NCI-H82 treated with DMSO at 0.1 percent for 48 hours (cell line): ENCODE measurements around the gene WASF2.
"Not testable (repeated sequence)": the region's sequence is repeated elsewhere in the genome, so short reads cannot be mapped to it uniquely, and the experiment has no call there.

Experiments used
- DNase-seq: peaks from one replicate; lab custom pipeline; 2025; ENCODE audit not compliant: unreplicated experiment; lab: John Stamatoyannopoulos, UW

The WASF2 gene

GRCh38 chr1:27427329-27427728 lies 62.6 kb downstream of the WASF2 start:
- no peak for DNase-seq

DNA sequence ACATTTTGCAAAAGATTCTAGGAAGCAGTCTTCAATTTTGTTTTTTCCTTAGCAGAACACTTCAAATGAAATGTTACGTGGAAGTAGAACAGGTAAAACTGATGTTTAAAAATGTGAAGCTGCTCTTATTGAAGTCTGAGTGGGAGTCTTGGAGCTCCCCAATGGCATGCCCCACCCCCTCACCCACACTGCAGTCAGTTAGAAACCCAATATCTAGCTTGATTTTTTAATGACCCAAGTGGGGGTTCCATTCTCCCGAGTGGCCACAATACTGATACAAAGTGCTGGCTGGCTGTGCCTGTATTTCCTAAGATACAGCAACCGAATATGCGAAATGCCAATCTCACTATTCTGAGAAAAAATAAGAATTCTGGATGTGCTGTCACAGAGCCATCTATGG lies 66.3 kb downstream of the WASF2 start:
- no peak for DNase-seq

DNA sequence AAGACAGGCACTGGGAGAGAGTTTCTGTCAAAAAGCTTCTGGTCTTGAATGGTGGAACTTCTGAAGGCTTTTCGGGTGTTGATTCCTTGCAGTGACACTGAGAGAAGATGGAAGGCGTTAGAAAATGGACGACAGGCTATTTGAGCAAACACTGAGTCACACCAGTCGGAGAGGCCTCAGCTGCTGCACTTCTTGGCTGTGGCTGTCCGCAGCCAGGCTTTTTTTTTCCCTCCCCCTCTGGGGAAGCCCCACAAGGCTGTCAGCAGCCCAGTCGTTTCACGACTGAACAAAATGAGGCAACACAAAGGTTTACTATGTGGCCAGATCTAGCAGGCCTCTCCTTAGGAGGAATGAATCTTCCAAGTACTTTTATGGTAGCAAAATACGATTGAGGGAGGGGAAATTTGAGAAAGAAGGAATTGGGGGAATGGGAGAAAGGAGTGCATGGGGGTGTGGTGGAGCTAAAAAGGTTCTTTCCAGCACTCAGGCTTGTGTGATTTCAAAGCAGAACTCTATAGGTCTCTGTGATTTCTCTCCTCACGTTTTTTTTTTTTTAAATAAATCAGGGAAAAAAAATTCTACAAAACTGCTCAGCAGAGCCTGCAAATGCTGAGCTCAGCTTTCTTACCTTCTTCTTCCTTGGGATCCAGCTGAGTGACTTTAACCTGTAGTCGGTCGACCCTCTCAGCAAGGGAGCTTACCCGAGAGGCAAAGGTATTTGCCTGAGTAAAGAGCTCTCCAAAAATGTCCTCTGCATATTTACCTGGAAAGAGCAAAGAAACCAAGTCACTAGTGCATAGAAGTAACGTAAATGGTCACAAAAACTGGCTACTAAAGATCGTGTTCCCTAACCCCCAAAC lies 71.4 kb downstream of the WASF2 start:
- no peak for DNase-seq

GRCh38 chr1:27417713-27418112 lies 72.3 kb downstream of the WASF2 start:
- DNase-seq: no peak

DNA sequence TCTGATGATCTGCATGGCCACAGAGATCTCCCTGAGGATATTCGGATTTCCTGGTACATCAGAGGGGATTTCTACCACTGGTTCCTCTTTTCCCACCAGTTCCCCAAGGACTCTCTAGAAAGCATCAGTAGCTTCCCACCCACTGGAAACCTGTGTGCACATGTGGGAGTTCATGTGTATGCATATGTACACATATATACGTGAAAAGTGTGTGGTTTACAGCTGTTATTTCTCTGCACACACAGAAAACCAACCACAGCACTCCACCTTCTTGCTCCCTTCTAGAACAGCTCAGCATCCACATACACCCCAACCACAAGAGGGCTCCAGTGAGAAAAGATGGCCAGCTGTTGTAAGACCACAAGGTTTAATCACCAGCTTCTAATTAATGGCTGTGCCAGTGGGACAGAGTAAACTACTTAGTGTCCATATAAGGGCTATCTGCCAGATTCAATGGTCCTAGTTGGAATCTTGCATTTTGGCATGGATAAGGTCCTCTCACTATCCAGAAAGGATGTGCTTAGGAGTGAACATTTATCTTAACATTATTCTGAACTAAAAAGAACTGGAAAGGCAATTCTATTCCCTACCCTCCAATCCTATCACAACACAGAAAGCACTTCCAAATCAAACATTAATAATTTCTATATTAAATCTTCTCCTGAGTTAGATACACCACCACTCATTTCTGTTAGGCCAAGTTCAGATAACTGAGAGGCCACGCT lies 73.4 kb downstream of the WASF2 start:
- DNase-seq: peak; percentile 79

- no peak for DNase-seq
Observed at GRCh38 chr1:27414091-27414490, 75.9 kb downstream of the WASF2 start.

DNA sequence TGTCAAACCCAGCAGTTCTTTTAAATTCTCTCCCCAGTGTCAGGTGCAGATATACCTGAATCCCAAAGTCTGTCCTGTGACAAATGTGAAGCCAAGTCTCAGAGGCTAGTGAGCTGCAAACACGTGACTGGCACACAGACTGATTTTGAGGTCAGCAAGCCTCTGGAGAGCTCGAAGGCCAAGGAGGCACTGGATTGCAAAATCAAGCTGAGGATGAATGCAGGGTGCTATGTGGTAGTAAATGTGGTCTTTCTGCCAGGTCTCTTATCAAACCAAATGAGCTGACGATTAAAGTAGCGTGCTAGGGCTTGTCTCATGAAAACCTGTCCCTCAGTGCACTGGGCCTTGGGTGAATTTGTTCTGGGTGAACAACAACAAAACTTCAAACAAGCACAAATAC lies 77.0 kb downstream of the WASF2 start:
- DNase-seq: no peak

DNA sequence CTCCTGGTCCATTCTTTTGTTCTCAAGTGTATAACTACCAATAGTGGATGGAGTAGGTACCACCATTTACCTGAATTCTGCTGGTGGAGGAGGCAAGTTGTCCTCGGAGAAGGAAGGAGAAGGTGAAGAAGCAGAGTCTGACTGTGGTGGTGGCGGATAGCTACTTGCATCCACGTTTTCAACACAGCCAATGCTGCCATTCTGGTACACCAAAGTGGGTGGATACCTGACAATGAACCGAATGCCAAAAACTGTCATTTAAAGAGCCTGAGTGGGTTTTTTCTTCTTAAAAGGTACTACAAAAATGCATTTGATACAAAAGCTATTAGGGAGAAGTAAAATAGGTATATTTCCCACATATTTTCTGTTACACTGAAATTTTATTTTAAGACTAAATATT lies 77.5 kb downstream of the WASF2 start:
- DNase-seq: no peak

DNA sequence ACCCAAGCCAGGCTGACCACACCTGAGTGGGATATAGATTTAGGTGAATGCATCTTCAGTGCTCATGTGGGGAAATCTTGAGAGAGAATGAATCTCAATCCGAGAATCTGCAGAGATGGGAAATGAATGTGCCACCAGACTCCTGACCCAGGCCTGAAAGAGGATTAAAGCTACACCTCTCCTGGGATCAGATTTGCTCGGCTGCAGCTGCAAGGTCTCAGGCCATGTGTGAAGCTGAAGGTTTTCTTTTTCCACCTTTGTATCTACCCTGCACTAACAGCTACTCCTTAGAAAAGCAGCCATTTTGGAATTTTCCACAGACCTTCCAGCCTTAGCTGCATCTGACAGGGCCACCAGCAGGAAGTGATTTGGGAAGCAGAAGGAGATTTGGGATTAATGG lies 79.3 kb downstream of the WASF2 start:
- peak; percentile 53 for DNase-seq

GRCh38 chr1:27409669-27410068 lies 80.3 kb downstream of the WASF2 start:
- no peak for DNase-seq

- no peak for DNase-seq
Observed at GRCh38 chr1:27408151-27408550, 81.8 kb downstream of the WASF2 start.

DNA sequence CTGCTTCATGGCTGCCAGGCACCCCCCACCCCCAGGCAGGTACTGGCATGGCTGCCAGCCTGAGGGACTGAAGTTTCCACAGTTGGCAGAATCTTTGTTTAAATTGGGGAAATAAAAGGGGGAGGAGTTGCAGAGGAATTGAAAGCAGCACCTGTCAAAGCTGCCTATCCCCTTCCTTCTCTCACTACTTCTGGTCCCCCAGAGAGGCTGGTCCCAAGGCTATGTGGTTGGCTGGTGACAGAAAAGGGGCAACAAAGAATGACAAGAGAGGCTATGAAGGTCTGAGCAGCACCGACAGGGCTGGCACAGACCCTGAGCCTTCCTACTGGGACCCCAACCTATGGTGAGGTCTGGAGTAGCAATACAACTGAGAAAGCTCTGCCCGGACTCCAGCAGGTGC lies 83.2 kb downstream of the WASF2 start:
- not testable (repeated sequence) for DNase-seq

- no peak for DNase-seq
Observed at GRCh38 chr1:27406362-27406680, 83.6 kb downstream of the WASF2 start.

DNA sequence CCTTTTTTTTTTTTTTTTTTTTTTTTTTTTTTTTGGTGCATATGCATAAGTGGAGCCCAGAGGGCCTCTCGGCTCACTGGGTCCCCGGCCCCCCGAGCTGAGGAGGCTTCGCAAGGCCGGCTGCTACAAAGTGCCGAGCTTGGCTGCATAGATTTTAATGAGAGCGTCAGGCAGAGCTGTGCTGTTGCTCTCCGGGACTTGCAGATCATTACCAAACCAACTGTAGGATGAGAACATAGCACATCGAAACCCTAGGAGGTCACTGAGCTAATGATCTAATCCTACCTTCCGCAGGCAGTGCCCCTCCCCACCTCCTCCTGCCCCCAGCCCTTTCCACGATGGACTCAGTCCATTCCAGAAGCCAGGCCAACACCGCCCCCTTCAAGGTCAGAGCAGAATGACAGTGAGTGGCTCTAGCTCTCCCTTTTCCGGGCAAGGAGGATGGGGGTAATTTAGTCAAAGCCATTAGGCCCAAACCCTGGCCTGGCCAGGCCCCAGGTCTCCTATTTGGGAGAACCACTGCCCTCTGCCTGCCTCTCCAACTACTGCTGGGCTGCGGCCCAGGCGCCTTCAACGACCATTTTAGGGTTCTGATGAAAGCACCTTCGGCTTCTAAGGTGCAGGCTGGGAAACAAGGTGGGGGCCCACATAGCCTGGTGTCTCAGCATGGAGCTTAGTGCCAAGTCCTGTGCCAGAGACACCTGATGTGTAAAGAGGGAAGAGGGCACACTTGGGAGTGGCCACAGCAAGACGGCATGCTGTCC lies 84.2 kb downstream of the WASF2 start:
- DNase-seq: not testable (repeated sequence)

DNA sequence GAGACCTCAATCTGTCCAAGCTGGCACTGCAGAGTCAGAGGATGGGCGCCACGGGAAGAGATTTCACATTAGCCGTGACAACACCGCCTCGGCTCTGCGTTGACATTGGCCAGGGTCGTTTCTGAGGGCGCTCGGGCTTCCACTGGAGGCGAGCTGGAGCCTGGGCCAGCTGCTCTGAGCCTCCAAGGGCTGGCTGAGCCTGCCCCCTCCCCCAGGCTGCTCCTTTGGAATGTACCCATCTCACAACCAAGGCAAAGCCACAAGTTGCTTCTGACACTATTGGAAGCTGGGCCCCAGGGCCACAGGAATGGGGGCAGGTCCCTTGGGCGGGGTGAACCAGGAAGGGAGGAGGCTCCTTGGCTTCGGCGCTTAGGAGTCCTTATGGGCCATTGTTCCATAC lies 84.9 kb downstream of the WASF2 start:
- no peak for DNase-seq

- DNase-seq: no peak
Observed at GRCh38 chr1:27403931-27404330, 86.0 kb downstream of the WASF2 start.

DNA sequence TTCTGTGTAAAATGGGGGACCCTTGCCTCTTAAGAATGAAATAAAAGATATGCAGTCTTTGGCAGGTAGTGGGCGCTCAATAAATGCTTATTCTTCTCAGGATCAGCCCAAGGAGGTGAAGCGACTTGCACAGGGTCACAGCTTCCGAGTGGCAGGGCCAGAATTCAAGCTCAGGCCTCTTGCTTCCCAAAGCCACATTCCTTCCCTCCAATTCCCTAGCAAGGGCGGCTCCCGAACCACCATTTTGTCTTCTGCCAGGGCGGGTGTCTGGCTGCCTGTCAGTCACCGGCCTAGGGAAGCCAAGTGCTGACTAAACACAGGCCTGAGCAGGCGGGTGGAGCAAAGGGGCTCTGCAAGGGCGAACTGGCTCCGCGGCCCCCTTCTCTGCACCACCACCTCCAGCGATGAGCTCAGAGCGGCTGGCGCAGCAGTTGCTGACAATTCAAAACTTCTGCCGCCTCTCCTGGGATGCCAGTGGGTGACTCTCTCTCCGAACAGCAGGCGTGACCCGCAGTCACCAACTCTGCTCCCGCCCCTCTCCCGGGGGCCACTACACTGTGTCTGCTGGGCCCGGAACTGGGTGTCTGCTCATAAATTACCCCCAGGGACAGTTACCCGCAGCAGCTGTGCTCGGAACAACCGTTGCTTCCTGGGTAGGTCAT lies 86.8 kb downstream of the WASF2 start:
- no peak for DNase-seq

DNA sequence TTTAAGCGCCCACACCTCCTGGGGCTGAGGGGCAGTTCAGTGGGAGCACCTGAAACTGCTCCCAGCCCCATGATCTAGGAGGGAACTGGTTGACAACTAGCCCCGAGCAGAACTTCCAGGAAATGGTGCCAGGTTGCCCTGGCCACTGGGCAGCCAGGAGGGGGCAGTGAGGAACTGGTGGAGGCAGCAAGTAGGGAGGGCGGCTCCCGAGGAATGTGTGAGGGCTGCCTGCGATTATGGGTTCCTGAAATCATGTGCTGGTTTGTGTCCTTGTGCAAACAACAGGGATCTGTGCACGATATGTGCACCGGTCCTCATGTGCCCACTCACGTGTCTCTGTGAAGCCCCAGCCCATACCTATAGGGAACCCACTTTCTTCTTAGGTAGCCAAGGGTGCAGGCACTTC lies 87.6 kb downstream of the WASF2 start:
- DNase-seq: no peak

DNA sequence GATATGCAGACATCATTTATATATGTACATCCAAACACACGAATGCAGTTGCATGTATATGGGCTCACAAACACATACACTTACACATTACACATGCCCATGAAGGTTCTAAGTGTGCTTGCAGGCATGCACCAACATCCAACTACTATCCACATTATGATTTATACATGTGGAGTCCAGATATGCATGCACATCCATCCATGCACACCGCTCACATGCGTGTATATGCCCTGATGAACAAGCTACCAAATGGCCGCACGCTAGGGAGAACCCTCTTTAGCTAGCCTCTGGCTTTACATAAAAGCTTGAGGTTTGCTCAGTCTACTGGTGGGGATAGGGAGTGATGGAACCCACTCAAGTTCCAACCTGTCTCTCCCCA lies 89.0 kb downstream of the WASF2 start:
- no peak for DNase-seq

- DNase-seq: no peak
Observed at GRCh38 chr1:27400082-27400962, 89.6 kb downstream of the WASF2 start.
